Activated gamma-delta T cell (primary cell): ENCODE results near the gene NMRK2.
"Not testable (repeated sequence)": the region's sequence is repeated elsewhere in the genome, so short reads cannot be mapped to it uniquely, and the experiment has no call there.

ENCODE experiments used
- DNase-seq: peaks from one replicate; lab custom pipeline; 2025; lab: John Stamatoyannopoulos, UW

The NMRK2 gene

DNA sequence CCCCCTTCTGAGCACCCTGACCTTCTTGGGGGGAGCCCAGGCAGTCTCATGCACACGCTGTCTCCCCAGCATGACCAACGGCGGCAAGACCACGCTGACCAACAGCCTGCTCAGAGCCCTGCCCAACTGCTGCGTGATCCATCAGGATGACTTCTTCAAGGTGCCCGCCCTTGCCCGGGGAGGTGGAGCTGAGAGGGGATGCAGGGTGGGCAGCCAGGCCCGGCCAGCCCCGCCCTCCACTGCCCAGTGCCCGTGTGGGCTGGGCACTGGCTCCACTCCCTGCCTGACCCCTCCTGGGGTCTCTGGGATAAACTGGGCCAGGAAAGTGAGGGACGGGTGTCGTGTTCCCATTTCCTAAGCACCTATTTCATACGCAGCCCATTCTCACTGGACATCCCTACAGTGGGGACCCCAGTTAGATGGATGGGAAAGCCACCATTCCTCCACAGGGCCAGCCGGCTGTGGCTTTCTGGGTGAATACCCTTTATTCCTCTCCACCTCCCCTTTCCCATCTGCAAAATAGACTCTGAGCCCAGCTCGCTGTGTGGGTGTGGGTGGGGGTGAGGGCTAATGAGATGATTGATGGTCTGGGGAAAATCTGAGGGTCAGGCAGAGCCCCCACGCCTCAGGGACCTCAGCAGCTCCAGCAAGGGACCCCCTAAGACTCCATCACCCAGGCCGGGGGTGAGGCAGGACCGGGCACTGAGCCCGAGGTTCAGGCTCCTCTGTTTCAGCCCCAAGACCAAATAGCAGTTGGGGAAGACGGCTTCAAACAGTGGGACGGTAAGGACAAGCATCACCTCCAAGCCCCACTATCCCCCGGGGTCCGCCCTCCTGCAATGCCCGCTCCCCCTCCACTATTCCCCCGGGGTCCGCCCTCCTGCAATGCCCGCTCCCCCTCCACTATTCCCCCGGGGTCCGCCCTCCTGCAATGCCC, 3.9 kb downstream of the NMRK2 start:
- no peak for DNase-seq

GRCh38 chr19:3938300-3938950, 5.6 kb downstream of the NMRK2 start:
- DNase-seq, result not testable (repeated sequence)

DNA sequence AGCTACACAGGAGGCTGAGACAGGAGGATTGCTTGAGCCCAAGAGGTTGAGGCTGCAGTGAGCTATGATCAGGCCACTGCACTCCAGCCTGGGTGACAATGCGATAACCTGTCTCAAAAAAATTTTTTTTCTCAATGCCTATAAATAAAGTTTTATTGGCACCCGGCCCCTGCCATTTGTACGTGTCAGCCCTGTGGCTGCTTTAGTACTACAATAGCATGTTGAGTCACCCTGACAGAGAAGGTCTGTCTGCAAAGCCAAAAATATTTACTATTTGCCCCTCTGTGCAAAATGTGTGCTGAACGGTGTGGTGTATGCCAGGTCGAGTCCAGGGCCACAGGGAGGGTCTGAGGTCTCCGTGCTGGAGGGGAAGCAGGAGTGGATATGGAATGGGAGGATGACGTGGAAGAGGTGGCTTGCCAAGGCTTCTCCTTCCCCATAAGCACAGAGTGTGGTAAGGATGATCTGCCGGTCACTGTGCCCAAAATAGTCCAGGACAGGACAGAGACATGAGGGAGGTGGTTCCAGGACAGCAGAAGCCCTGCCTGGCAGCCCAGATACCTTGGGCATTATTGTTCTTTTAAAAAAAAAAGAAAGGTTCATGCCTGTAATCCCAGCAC, 10.0 kb downstream of the NMRK2 start:
- no peak for DNase-seq

- no peak for DNase-seq
These were observed 11.3 kb downstream of the NMRK2 start for GRCh38 chr19:3944018-3944721.

DNA sequence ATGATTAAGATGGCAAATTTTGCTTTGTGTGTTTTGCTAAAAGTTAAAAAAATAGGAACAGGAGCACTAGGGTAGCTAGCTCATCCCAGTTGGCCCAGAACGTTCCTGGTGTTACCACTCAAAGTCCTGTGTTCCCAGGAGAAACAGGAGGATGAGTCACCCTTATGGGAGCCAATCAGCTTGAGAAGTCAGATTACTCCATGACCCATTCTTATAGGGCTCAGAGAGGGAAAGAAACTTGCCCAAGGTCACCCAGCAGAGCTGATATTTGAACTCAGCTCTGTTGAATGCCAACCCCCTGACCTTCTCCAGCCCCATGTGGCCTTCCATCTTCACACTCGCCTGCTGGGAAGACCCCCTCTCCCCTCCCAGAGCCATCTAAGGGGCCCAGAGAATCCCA, 13.0 kb downstream of the NMRK2 start:
- no peak for DNase-seq

DNA sequence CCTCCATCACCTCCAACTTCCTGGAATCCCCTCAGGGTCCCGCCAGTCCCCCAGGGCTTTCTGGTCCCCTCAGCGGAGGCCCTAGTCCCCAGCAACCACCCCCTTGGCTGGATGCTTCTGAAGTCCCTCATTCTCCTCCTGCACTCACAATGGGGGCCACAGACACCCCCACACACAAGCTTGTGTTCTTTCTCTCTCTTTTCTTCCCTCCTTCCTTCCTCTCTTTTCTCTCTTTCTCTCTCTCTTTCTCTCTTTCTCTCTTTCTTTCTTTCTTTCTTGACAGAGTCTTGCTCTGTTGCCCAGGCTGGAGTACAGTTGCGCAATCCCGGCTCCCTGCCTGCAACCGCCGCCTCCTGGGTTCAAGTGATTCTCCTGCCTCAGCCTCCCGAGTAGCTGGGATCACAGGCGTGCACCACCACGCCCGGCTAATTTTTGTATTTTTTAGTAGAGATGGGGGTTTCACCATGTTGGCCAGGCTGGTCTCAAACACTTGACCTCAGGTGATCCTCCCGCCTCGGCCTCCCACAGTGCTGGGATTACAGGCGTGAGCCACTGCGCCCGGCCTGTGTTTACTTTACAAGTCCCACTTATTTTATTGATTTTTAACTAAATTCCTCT, 14.6 kb downstream of the NMRK2 start:
- DNase-seq, result not testable (repeated sequence)

DNA sequence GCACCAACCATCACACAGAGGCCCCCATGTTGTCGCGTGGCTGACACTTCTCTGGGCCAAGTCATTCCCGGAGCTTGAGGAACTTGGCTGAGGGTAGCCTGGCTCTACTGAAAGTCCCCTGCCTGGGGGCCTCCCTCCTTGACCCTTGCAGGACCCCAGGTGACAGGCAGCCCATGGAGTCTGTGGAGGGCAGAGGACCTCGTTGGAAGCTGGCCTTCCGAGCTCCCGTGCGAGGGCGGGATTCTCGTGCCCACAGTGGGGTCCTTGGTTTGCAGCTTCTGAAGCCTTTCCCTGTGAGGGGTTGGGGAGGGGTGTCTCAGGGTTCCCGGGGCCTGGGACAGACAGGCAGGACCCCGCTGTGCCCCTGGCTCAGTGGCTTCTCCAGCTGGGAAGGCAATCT, 16.4 kb downstream of the NMRK2 start:
- no peak for DNase-seq

- no peak for DNase-seq
These were observed 17.4 kb downstream of the NMRK2 start for GRCh38 chr19:3949997-3950859.

GRCh38 chr19:3950871-3951861, 18.3 kb downstream of the NMRK2 start:
- no peak for DNase-seq

DNA sequence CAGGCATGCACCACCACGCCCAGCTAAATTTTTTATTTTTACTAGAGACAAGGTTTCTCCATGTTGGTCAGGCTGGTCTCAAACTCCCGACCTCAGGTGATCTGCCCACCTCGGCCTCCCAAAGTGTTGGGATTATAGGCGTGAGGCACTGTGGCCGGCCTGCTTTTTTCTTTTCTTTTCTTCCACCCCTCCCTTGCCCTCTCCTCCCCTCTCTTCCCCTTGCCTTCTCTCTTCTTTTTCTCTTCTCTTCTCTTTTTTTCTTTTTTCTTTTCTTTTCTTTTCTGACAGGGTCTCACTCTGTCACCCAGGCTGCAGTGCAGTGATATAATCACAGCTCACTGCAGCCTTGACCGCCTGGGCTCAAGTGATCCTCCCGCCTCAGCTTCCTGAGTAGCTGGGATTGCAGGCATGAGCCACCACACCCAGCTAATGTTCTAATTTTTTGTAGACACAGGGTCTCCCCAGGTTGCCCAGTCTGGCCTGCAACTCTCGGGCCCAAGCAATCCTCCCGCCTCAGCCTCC, 19.9 kb downstream of the NMRK2 start:
- DNase-seq, result not testable (repeated sequence)

DNA sequence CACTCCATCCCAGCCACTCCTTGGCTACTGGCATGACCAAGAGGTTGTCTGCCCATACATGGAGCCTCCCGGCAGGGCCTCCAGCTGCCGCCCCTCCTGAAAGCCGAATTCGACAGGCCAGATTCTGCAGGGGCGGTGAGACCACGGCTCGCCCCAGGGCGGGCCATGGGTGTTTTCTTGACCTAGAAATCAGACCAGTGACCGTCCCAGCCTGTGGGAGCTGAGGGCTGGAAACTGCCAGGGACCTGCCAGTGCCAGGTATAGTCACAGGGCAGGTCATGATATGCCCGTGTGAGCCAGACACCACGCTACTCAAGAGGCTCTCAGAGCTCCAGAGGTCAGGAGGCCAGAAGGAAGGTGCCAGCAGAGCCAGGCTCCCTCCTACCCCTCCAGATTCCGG, 21.2 kb downstream of the NMRK2 start:
- no peak for DNase-seq

- not testable (repeated sequence) for DNase-seq
These were observed 22.4 kb downstream of the NMRK2 start for GRCh38 chr19:3955276-3955675.

DNA sequence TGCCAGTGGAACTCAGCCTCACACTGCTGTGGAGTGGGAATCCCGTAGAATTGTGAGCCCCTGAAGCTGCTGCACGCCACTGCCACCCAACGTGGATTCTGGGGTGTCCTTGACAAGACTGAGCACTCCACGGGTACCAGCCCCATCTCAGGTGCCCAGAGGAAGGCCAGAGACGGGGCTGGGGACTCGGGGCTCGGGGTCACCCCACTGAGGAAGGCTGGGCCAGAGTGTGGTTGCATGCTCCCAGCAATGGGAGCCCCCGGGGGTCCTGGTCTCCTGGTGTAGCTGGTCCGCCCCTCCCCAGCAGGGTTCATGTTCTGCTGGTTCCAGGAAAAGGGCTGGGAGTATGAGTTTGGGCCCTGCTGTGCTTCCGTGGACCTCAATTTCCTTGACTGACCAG, 22.8 kb downstream of the NMRK2 start:
- DNase-seq, result no peak

DNA sequence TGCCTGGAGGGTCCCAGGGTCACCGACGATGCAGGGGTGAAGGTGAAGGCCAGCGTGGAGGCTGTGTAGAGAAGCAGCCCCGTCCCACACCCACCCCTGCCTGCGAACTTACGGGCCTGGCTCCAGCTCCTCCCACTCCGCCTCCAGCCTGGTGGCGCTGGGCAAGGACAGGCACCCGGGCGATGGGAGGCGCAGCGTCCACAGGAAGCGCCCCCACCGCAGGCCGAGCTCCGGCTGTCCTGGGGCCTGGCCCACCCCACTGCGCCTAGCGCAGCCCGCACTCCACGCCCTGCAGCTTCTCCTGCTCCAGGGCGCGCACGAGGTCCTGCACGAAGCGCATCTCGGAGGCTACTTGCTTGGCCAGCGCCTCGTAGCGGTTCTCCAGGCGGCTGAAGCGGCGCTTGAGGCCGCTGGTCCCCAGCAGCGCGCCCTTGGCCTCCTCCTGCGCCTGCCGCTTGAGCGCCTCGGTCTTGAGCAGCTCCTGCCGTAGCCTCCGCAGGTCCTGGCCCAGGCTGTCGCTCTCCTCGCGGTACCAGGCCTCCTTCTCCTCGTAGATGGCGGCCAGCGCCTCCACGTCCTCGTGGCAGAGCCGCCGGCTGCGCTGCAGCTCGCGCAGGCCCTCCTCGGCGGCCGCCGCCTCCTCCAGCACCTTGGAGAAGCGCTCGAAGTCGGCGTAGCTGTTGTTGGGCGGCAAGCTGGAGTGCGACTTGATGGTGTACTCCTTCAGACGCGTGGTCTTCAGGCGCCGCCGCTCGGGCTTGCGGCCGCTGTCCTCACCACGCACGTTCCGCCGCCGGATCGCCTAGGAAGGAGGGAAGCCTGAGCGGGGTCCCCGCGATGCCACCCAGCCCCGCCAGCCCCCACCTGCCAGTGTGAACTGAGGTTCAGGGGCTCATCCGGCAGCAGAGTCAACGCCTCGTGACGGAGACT, 26.2 kb downstream of the NMRK2 start:
- DNase-seq, result no peak

GRCh38 chr19:3959766-3960131, 26.9 kb downstream of the NMRK2 start:
- DNase-seq, result no peak

- DNase-seq, result no peak
These were observed 28.1 kb downstream of the NMRK2 start for GRCh38 chr19:3961007-3961406.

- no peak for DNase-seq
These were observed 30.8 kb downstream of the NMRK2 start for GRCh38 chr19:3963458-3964255.
